GM23338 (cell line): ENCODE results near the gene KRT84. TPM values are rescaled to one million over a fixed set of nuclear protein-coding genes. Genes with fewer than 3 reads are reported as not detected.

Source experiments
- ATAC-seq: fragments of 200-7000 bp; cut with Tn5 transposase; 3 replicates; pipeline ENCODE4 v1.9.1; 2020
- DNase-seq: peaks from one replicate; pipeline ENCODE4 v3.0.0-alpha.2; 2015; ENCODE audit warnings: low spot score
- H2AFZ ChIP-seq: fragments of 200-600 bp; sonication (generic); 2 replicates; pipeline ENCODE4 v1.8.0; 2016; ENCODE audit warnings: antibody characterized with exemption, mild to moderate bottlenecking, moderate library complexity
- H3F3A ChIP-seq: fragments of 200-600 bp; sonication (generic); replicated peaks from 2 replicates; pipeline ENCODE4 v1.8.0; 2017; ENCODE audit warnings: antibody characterized with exemption, mixed run types, low read depth
- H3K27ac ChIP-seq: fragments of 200-600 bp; sonication (generic); 2 replicates; pipeline ENCODE4 v1.6.1; 2016; ENCODE audit warnings: low read depth
- H3K27me3 ChIP-seq: fragments of 200-600 bp; sonication (generic); 2 replicates; pipeline ENCODE4 v1.8.0; 2016; ENCODE audit warnings: mild to moderate bottlenecking, mixed run types, moderate library complexity; ENCODE audit not compliant: insufficient read depth
- H3K36me3 ChIP-seq: fragments of 200-600 bp; sonication (generic); 2 replicates; pipeline ENCODE4 v1.8.0; 2016; ENCODE audit warnings: mild to moderate bottlenecking; ENCODE audit not compliant: insufficient read depth
- H3K4me1 ChIP-seq: fragments of 200-600 bp; sonication (generic); 2 replicates; pipeline ENCODE4 v1.8.0; 2016; ENCODE audit warnings: mild to moderate bottlenecking, moderate library complexity; ENCODE audit not compliant: insufficient read depth
- H3K4me2 ChIP-seq: fragments of 200-600 bp; sonication (generic); 2 replicates; pipeline ENCODE4 v1.7.1; 2017; ENCODE audit warnings: mixed run types
- H3K4me3 ChIP-seq: fragments of 200-600 bp; sonication (generic); 2 replicates; pipeline ENCODE4 v1.6.1; 2016; ENCODE audit warnings: mixed run types
- H3K79me2 ChIP-seq: fragments of 200-600 bp; sonication (generic); replicated peaks from 2 replicates; pipeline ENCODE4 v1.8.0; 2017; ENCODE audit warnings: mild to moderate bottlenecking; ENCODE audit not compliant: insufficient read depth
- H3K9me2 ChIP-seq: fragments of 200-600 bp; sonication (generic); 2 replicates; pipeline ENCODE4 v1.8.0; 2017; ENCODE audit not compliant: insufficient read depth
- H4K20me1 ChIP-seq: fragments of 200-600 bp; sonication (generic); replicated peaks from 2 replicates; pipeline ENCODE4 v1.8.0; 2017; ENCODE audit warnings: mild to moderate bottlenecking; ENCODE audit not compliant: insufficient read depth
- H3K27ac Mint-ChIP-seq: 2 replicates; pipeline ENCODE4 v1.8.0; 2020; ENCODE audit warnings: inconsistent platforms, mild to moderate bottlenecking, moderate library complexity, mixed read lengths
- H3K27me3 Mint-ChIP-seq: 3 replicates; pipeline ENCODE4 v1.8.0; 2022; ENCODE audit warnings: low read depth, mild to moderate bottlenecking, moderate library complexity, mixed read lengths, inconsistent platforms; ENCODE audit not compliant: insufficient read depth, poor library complexity
- H3K36me3 Mint-ChIP-seq: 3 replicates; pipeline ENCODE4 v1.8.0; 2021; ENCODE audit warnings: low read depth, mild to moderate bottlenecking, inconsistent platforms, moderate library complexity, mixed read lengths
- H3K4me1 Mint-ChIP-seq: 3 replicates; pipeline ENCODE4 v1.8.0; 2020; ENCODE audit warnings: mild to moderate bottlenecking, inconsistent platforms, mixed read lengths
- H3K4me3 Mint-ChIP-seq: 3 replicates; pipeline ENCODE4 v1.8.0; 2021; ENCODE audit warnings: moderate library complexity, mild to moderate bottlenecking, inconsistent platforms, mixed read lengths
- H3K9me3 Mint-ChIP-seq: 3 replicates; pipeline ENCODE4 v1.8.0; 2020; ENCODE audit warnings: moderate library complexity, mild to moderate bottlenecking, inconsistent platforms, mixed read lengths
- CTCF ChIP-seq, 2 experiments: fragments of 200-600 bp in 1 of 2; sonication (generic) in 1 of 2; conservative IDR thresholded peaks; 2 replicates each; pipeline versions ENCODE4 v1.5.1 to v1.6.1; 2016 to 2017; ENCODE audit warnings: antibody characterized with exemption in 2 of 2, low read depth in 2 of 2, mild to moderate bottlenecking in 2 of 2, moderate library complexity in 1 of 2
- EZH2 ChIP-seq: fragments of 200-600 bp; sonication (generic); IDR thresholded peaks from one replicate; pipeline ENCODE4 v1.8.0; 2017; ENCODE audit warnings: antibody characterized with exemption, mild to moderate bottlenecking, low read depth; ENCODE audit not compliant: unreplicated experiment
- JUNB ChIP-seq: IDR thresholded peaks from one replicate; pipeline ENCODE4 v1.6.1; 2016; ENCODE audit warnings: antibody characterized with exemption; ENCODE audit not compliant: unreplicated experiment
- NANOG ChIP-seq: IDR thresholded peaks from 2 replicates; pipeline ENCODE4 v1.6.1; 2016; ENCODE audit warnings: antibody characterized with exemption, borderline replicate concordance
- POLR2AphosphoS5 ChIP-seq: IDR thresholded peaks from 2 replicates; pipeline ENCODE4 v1.6.1; 2016; ENCODE audit warnings: antibody characterized with exemption, low read depth
- ZNF331 ChIP-seq: fragments of 250-450 bp; sonication (Bioruptor Pico); IDR thresholded peaks from 2 replicates; pipeline ENCODE4 v1.5.0; 2020; ENCODE audit warnings: low read depth, mild to moderate bottlenecking, moderate library complexity
- polyA plus RNA-seq: library from polyadenylated mRNA; unstranded; fragments of >200 nt; fragmentation: Nextera tagmentation; extraction: Ambion mirVana; gene quantifications from 2 replicates; pipeline ENCODE4 v1.2.1, GENCODE V29; 2016
- total RNA-seq: library from RNA; depleted of rRNA; stranded (reverse); fragments of >200 nt; shearing (Covaris generic); gene quantifications from 2 replicates; pipeline ENCODE4 v1.2.3, GENCODE V29; 2014

The KRT84 gene
- total and polyA plus RNA-seq, 2 experiments from 2014 or later: not detected

GRCh38 chr12:52390739-52391617 lies 5.5 kb upstream of the KRT84 start:
- Histone ChIP-seq H3K9me2 (0 out of 2 replicates have a peak, but pooled peaks cover 2% of the 10 kb centered on the region), H3K4me2 (no peak overlapping the region), H3K27ac (no peak overlapping the region), H3K36me3 (no peaks in the 10 kb centered on the region), H4K20me1 (no peaks in the 10 kb centered on the region), H2AFZ (0 out of 2 replicates have a peak overlapping the region, but pooled peaks have one; percentile 43), H3K4me3 (no peak overlapping the region), H3K4me1 (no peaks in the 10 kb centered on the region), H3K79me2 (no peaks in the 10 kb centered on the region), H3K27me3 (no peaks in the 10 kb centered on the region), H3F3A (no peaks in the 10 kb centered on the region)
- H3K4me1 Mint-ChIP-seq: peaks cover 8% of the 10 kb centered on the region; the same call in 2 of the 3 replicates
- H3K4me3 Mint-ChIP-seq: no peak overlapping the region
- H3K27ac Mint-ChIP-seq: no peak overlapping the region
- no peaks in the 10 kb centered on the region for H3K36me3 Mint-ChIP-seq
- TF ChIP-seq POLR2AphosphoS5 (no peak), CTCF (conservative IDR thresholded peaks at IDR 0.05; ENCODE audit: low read depth in 2 of 2) (peak; percentile 75 to 80), EZH2 (no peak)
- H3K9me3 Mint-ChIP-seq: no peaks in the 10 kb centered on the region; the same call in 2 of the 3 replicates
- DNase-seq: peak; percentile 73
- H3K27me3 Mint-ChIP-seq: peaks cover 3% of the 10 kb centered on the region
- peak; percentile 72 for ATAC-seq

GRCh38 chr12:52389313-52390207 lies 4.1 kb upstream of the KRT84 start:
- no peak overlapping the region for H3K27ac Mint-ChIP-seq
- no peaks in the 10 kb centered on the region for H3K79me2 ChIP-seq
- TF ChIP-seq CTCF (conservative IDR thresholded peaks at IDR 0.05; ENCODE audit: low read depth in 2 of 2) (no peak), JUNB (no peak), ZNF331 (CRISPR knock-in tag) (no peak), POLR2AphosphoS5 (no peak), NANOG (no peak)

More at GRCh38 chr12:52389313-52390207, 4.1 kb upstream of the KRT84 start:
- no peak overlapping the region for H3K4me3 ChIP-seq
- Mint-ChIP-seq H3K9me3 (no peaks in the 10 kb centered on the region; the same call in 2 of the 3 replicates), H3K4me3 (no peak overlapping the region), H3K36me3 (no peaks in the 10 kb centered on the region), H3K4me1 (peaks cover 8% of the 10 kb centered on the region; the same call in 2 of the 3 replicates), H3K27me3 (no peaks in the 10 kb centered on the region)
- H3K4me2 ChIP-seq: no peak overlapping the region
- H3K9me2 ChIP-seq: 0 out of 2 replicates have a peak, but pooled peaks cover 2% of the 10 kb centered on the region
- no peak overlapping the region for H2AFZ ChIP-seq
- DNase-seq (peak; percentile 23), ATAC-seq (peak; percentile 60)
- H3F3A ChIP-seq: no peaks in the 10 kb centered on the region
- H4K20me1 ChIP-seq: no peaks in the 10 kb centered on the region
- no peaks in the 10 kb centered on the region for H3K36me3 ChIP-seq
- no peaks in the 10 kb centered on the region for H3K27me3 ChIP-seq
- H3K27ac ChIP-seq: no peak overlapping the region
- no peaks in the 10 kb centered on the region for H3K4me1 ChIP-seq
